Fibroblast of upper back skin (primary cell): ENCODE data around the gene FAM72A.
A peak's percentile ranks its signal among the peaks of the same experiment; 100 is the strongest.
"Not testable (repeated sequence)": the region's sequence is repeated elsewhere in the genome, so short reads cannot be mapped to it uniquely, and the experiment has no call there.

Experiments used
- DNase-seq: peaks from one replicate; pipeline ENCODE4 v3.0.0-alpha.2; 2013

FAM72A gene

GRCh38 chr1:206215600-206216392 is 13.2 kb upstream of the FAM72A start:
- not testable (repeated sequence) for DNase-seq

- DNase-seq: not testable (repeated sequence)
Observed at GRCh38 chr1:206210802-206211201, 8.2 kb upstream of the FAM72A start.

GRCh38 chr1:206205569-206205968 is 2.9 kb upstream of the FAM72A start:
- not testable (repeated sequence) for DNase-seq

- DNase-seq: not testable (repeated sequence)
Observed at GRCh38 chr1:206204871-206205270, 2.2 kb upstream of the FAM72A start.

GRCh38 chr1:206204159-206204511 is 1.5 kb upstream of the FAM72A start:
- DNase-seq: not testable (repeated sequence)

- peak; percentile 63 for DNase-seq
Observed at GRCh38 chr1:206203364-206204158, 922 bp upstream of the FAM72A start, which contains the start of gene SRGAP2. Gene SRGAP2, plus strand, starts transcription at chr1:206203541. Its CDS starts 2,430 bp downstream, at chr1:206205971.

- not testable (repeated sequence) for DNase-seq
Observed at GRCh38 chr1:206196748-206197424, 5.8 kb downstream of the FAM72A start.

GRCh38 chr1:206195182-206195581 is 7.5 kb downstream of the FAM72A start:
- DNase-seq: not testable (repeated sequence)

GRCh38 chr1:206186826-206187225 is 15.8 kb downstream of the FAM72A start:
- DNase-seq: not testable (repeated sequence)

GRCh38 chr1:206185778-206186177 is 16.9 kb downstream of the FAM72A start:
- DNase-seq: not testable (repeated sequence)

GRCh38 chr1:206183788-206184187 is 18.9 kb downstream of the FAM72A start:
- not testable (repeated sequence) for DNase-seq

GRCh38 chr1:206182368-206183317 is 20.0 kb downstream of the FAM72A start:
- peak; percentile 53 for DNase-seq

- DNase-seq: not testable (repeated sequence)
Observed at GRCh38 chr1:206179666-206180065, 23.0 kb downstream of the FAM72A start.

GRCh38 chr1:206178061-206178989 is 24.3 kb downstream of the FAM72A start:
- DNase-seq: peak; percentile 64

- DNase-seq: not testable (repeated sequence)
Observed at GRCh38 chr1:206176114-206176502, 26.5 kb downstream of the FAM72A start.

GRCh38 chr1:206175459-206176113 is 27.1 kb downstream of the FAM72A start:
- DNase-seq: peak; percentile 45

GRCh38 chr1:206174182-206174868 is 28.3 kb downstream of the FAM72A start:
- DNase-seq: peak; percentile 27

- not testable (repeated sequence) for DNase-seq
Observed at GRCh38 chr1:206173110-206173719, 29.4 kb downstream of the FAM72A start.

- peak; percentile 33 for DNase-seq
Observed at GRCh38 chr1:206169794-206170193, 32.8 kb downstream of the FAM72A start.
